ENCODE data around the gene C22orf31. TPM values are rescaled to one million over a fixed set of nuclear protein-coding genes. Genes with fewer than 3 reads are reported as not detected.

Gene C22orf31
- total RNA-seq, 1 experiment from 2014 or later = not detected

DNA sequence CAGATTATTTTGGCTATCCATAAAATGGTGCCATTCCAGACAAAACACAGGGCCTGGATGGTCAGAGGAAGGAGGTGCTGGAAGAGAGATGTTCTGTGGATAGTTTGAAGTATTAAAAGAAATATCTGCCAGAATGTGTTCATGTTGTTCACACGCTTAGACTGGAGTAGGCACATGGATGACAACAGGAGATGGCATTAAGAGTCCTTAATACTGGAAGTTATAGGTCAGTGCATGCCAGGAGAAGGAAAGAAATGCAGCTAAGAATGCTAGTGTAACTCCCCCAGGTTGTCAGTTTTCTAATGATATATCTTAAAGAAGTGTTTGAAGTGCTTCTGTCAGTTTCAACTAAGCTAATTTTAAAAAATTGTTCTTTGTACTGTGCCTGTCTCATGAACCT is 31.4 kb upstream of the C22orf31 start:
- Mint-ChIP-seq H3K9me3 (ENCODE audit: low read depth, unreplicated experiment) (no peaks in the 10 kb centered on the region), H3K27ac (ENCODE audit: unreplicated experiment) (no peak overlapping the region), H3K27me3 (ENCODE audit: unreplicated experiment) (peaks cover 33% of the 10 kb centered on the region), H3K4me1 (ENCODE audit: low read depth, unreplicated experiment) (peaks cover 17% of the 10 kb centered on the region), H3K4me3 (ENCODE audit: low read depth, unreplicated experiment) (no peak overlapping the region), H3K36me3 (ENCODE audit: insufficient read depth, unreplicated experiment) (no peaks in the 10 kb centered on the region)
- no TSS peak for BruUV-seq (replicated peaks)
- CTCF ChIA-PET = no interaction called here
- DNase-seq = no peak
- TF ChIP-seq, protein P1, sequence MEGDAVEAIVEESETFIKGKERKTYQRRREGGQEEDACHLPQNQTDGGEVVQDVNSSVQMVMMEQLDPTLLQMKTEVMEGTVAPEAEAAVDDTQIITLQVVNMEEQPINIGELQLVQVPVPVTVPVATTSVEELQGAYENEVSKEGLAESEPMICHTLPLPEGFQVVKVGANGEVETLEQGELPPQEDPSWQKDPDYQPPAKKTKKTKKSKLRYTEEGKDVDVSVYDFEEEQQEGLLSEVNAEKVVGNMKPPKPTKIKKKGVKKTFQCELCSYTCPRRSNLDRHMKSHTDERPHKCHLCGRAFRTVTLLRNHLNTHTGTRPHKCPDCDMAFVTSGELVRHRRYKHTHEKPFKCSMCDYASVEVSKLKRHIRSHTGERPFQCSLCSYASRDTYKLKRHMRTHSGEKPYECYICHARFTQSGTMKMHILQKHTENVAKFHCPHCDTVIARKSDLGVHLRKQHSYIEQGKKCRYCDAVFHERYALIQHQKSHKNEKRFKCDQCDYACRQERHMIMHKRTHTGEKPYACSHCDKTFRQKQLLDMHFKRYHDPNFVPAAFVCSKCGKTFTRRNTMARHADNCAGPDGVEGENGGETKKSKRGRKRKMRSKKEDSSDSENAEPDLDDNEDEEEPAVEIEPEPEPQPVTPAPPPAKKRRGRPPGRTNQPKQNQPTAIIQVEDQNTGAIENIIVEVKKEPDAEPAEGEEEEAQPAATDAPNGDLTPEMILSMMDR (IDR thresholded peaks at IDR 0.05; ENCODE audit: unreplicated experiment) = no peak
- intact Hi-C loops (cut with micrococcal nuclease; ENCODE audit: unreplicated experiment) = no loop called here

DNA sequence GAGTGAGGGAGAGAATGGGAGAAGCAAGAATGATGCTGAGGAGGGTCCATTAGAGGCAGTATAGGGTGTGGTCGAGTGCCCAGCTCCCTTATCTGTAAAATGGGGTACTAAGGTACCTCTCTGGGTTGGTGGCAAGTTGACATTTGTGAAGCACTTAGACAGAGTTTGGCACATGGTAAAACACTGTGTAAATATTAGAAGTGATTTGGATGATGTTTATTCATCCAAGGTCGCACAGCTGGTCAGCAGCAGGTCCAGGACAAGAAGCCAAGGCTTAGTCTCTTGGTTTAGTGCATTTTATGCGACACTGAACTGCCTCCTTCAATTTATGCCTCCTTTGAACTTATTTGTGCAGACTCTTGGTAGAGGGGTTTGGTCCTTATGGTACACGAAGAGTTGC is 30.6 kb upstream of the C22orf31 start:
- no peak for DNase-seq
- BruUV-seq (replicated peaks) = no TSS peak
- CTCF ChIA-PET = no interaction called here
- Mint-ChIP-seq H3K9me3 (ENCODE audit: low read depth, unreplicated experiment) (no peaks in the 10 kb centered on the region), H3K27me3 (ENCODE audit: unreplicated experiment) (peaks cover 33% of the 10 kb centered on the region), H3K36me3 (ENCODE audit: insufficient read depth, unreplicated experiment) (no peaks in the 10 kb centered on the region), H3K4me3 (ENCODE audit: low read depth, unreplicated experiment) (no peak overlapping the region), H3K4me1 (ENCODE audit: low read depth, unreplicated experiment) (peaks cover 17% of the 10 kb centered on the region), H3K27ac (ENCODE audit: unreplicated experiment) (no peak overlapping the region)
- TF ChIP-seq, protein P1 (IDR thresholded peaks at IDR 0.05; ENCODE audit: unreplicated experiment) = no peak
- intact Hi-C loops (cut with micrococcal nuclease; ENCODE audit: unreplicated experiment) = no loop called here

DNA sequence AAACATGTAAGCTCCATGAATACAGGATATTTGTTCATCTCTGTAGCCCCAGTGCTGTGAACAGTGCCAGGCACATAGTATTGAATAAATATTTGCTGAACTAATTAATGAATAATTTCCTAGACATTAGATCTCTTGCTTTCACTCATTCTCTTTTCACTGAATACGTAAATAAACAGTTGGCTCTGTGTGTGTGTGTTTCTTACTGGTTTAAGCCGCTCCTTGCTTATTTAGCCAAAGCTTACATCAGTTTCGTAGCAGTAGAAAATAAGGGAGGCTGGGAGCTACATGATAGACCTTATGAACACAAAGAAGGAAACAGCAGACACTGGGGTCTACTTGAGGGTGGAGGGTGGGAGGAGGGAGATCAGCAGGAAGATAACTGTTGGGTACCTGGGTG is 28.4 kb upstream of the C22orf31 start:
- CTCF ChIA-PET = interaction anchor here (0.6 kb wide), 1 partner anchor 230 kb away, joined by 3 read pairs; no protein-coding TSS in a partner anchor
- intact Hi-C loops (cut with micrococcal nuclease; ENCODE audit: unreplicated experiment) = no loop called here
- no TSS peak for BruUV-seq (replicated peaks)

DNA sequence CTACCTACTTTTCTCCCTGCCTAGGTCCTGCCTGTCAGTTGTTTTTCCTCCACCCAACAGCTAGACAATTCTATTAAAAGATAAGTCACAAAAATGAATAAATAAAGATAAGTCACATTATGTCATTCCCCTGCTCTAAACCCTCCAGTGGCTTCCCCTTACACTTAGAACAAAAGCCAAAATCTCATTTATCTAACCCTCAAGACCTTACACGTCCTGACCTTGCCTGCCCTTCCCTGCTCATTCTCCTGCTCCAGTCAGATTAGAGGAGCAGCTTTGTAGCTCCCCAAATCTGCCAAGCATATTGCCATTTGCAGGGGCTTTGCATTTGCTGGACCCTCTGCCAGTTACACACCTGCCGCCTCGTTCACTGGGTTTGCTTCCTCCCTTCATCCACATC is 27.9 kb upstream of the C22orf31 start:
- CTCF ChIA-PET = no interaction called here
- H3K4me1 Mint-ChIP-seq (ENCODE audit: low read depth, unreplicated experiment) = peaks cover 8% of the 10 kb centered on the region

More for the DNA sequence above, 28.4 kb upstream of the C22orf31 start:
- Mint-ChIP-seq H3K27ac (ENCODE audit: unreplicated experiment) (no peak overlapping the region), H3K27me3 (ENCODE audit: unreplicated experiment) (peaks cover 33% of the 10 kb centered on the region), H3K4me1 (ENCODE audit: low read depth, unreplicated experiment) (peaks cover 8% of the 10 kb centered on the region), H3K9me3 (ENCODE audit: low read depth, unreplicated experiment) (no peaks in the 10 kb centered on the region), H3K36me3 (ENCODE audit: insufficient read depth, unreplicated experiment) (no peaks in the 10 kb centered on the region), H3K4me3 (ENCODE audit: low read depth, unreplicated experiment) (no peak overlapping the region)
- TF ChIP-seq, protein P1 (IDR thresholded peaks at IDR 0.05; ENCODE audit: unreplicated experiment) = no peak
- no peak for DNase-seq

More for the DNA sequence above, 27.9 kb upstream of the C22orf31 start:
- intact Hi-C loops (cut with micrococcal nuclease; ENCODE audit: unreplicated experiment) = no loop called here
- no TSS peak for BruUV-seq (replicated peaks)
- Mint-ChIP-seq H3K9me3 (ENCODE audit: low read depth, unreplicated experiment) (no peaks in the 10 kb centered on the region), H3K27me3 (ENCODE audit: unreplicated experiment) (peaks cover 33% of the 10 kb centered on the region), H3K27ac (ENCODE audit: unreplicated experiment) (no peak overlapping the region), H3K4me3 (ENCODE audit: low read depth, unreplicated experiment) (no peak overlapping the region), H3K36me3 (ENCODE audit: insufficient read depth, unreplicated experiment) (no peaks in the 10 kb centered on the region)
- TF ChIP-seq, protein P1 (IDR thresholded peaks at IDR 0.05; ENCODE audit: unreplicated experiment) = no peak
- no peak for DNase-seq

Measured in Calu3 (cell line).